Lower leg skin (tissue), 3 donors: ENCODE results near the gene TSPAN2.

Experiments used
- CTCF ChIP-seq, 3 donors: fragments of 450-650 bp; IDR thresholded peaks; one replicate each; pipeline ENCODE4 v1.5.1; 2016; ENCODE audit warnings: antibody characterized with exemption in 3 of 3, mild to moderate bottlenecking in 3 of 3, moderate library complexity in 2 of 3
- POLR2A ChIP-seq, 2 donors: fragments of 450-650 bp; IDR thresholded peaks; one replicate each; pipeline ENCODE4 v1.6.1; 2016 to 2017; ENCODE audit warnings: antibody characterized with exemption in 2 of 2, mild to moderate bottlenecking in 1 of 2, moderate library complexity in 1 of 2

- TF ChIP-seq POLR2A (IDR thresholded peaks at IDR 0.05) (no peak), CTCF (IDR thresholded peaks at IDR 0.05) (no peak)
These were observed 39.9 kb upstream of the TSPAN2 start for GRCh38 chr1:115129071-115129640.
